ENCODE data around the gene NTN5.
"Not testable (repeated sequence)": the region's sequence is repeated elsewhere in the genome, so short reads cannot be mapped to it uniquely, and the experiment has no call there.

The NTN5 gene

DNA sequence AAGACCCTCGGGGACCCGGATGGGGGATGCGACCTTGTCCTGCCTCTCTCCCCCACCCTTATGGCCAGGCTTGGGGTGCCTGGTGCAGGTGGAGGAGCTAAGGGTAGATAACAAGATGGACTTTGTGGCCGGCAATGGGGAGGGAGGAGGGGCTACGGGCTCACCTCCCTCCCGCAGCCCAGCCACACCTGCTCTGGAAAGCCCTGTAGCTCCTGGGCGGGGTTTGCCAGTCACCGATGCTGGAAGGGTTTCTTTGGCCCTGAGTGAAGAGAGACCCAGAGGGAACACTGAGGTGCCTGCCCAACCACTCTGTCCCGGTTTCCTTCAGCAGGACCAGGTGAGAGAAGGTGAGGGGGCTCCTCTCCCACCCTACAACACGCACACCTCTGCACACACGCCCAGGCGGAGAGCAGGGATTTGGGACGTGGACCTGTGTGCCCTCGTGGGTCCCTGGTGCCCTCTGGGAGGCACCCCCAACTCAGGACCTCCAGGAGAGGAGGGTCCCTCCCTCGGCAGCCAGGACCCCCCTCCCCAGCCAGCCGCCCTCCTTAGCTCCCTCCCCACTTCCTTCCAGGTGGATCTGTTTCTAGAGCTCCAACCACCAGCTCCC lies 23.0 kb upstream of the NTN5 start, which contains the start of gene FUT2:
Gene FUT2, plus strand, starts transcription at position 229 of the 610 bp plus-strand sequence. CDS start 6,986 bp downstream, outside the sequence.
- Histone ChIP-seq H3K9ac (ENCODE audit: low read length) (no peak within 1 kb of the TSS), H3K36me3 (ENCODE audit: insufficient read depth, low read length) (no peaks in the 10 kb centered on the region), H3K27ac (ENCODE audit: low read depth, low read length) (no peak within 1 kb of the TSS), H3K27me3 (ENCODE audit: control insufficient read depth in 1 of 2, insufficient read depth in 2 of 2, low read length in 2 of 2) (peaks cover 0 to 9% of the 10 kb centered on the region in 2 donors), H3K4me1 (ENCODE audit: insufficient read depth, low read length) (no peaks in the 10 kb centered on the region), H3K4me3 (ENCODE audit: low read depth in 1 of 2, low read length in 2 of 2) (no peak within 1 kb of the TSS), H3K9me3 (ENCODE audit: low read length) (no peaks in the 10 kb centered on the region)

DNA sequence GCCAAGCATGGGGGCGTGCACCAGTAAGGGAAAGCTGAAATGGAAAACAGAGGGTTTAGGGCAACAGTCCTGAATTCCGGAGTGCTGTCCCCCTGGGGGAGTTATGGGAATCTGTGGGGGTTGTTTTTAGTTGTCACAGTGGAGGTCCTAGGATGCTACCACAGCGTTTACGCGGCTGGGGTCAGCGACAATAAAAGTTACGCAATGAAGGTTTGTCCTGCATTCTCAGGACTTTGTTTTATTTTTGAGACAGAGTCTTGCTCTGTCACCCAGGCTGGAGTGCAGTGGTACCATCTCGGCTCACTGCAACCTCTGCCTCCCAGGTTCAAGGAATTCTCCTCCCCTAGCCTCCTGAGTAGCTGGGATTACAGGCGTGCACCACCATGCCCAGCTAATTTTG lies 20.8 kb upstream of the NTN5 start:
- not testable (repeated sequence) for H3K9ac ChIP-seq (ENCODE audit: low read length); H3K4me3 ChIP-seq (ENCODE audit: low read depth in 1 of 2, low read length in 2 of 2); H3K27me3 ChIP-seq (ENCODE audit: control insufficient read depth in 1 of 2, insufficient read depth in 2 of 2, low read length in 2 of 2); H3K4me1 ChIP-seq (ENCODE audit: insufficient read depth, low read length); H3K9me3 ChIP-seq (ENCODE audit: low read length); H3K27ac ChIP-seq (ENCODE audit: low read depth, low read length); H3K36me3 ChIP-seq (ENCODE audit: insufficient read depth, low read length)

DNA sequence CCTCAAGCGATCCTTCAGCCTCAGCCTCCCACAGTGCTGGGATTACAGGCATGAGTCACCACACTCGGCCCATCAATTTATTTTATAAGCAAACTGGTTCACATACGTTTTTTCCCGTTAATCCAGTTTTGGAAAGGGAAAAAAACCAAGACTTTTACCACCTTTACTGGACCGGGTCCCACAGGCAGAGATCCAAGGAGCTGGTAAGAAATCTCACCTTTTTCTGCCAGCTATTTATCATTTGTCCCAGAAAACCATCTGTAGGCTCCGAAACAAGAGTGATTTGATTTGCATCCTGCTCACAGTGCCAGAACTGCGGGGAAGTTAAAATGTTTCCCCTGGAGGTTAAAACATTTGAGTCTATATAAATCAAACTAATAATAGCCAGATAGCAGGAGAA lies 16.6 kb upstream of the NTN5 start:
- Histone ChIP-seq H3K4me1 (ENCODE audit: insufficient read depth, low read length) (no peaks in the 10 kb centered on the region), H3K4me3 (ENCODE audit: low read depth in 1 of 2, low read length in 2 of 2) (no peak overlapping the region), H3K27me3 (ENCODE audit: control insufficient read depth in 1 of 2, insufficient read depth in 2 of 2, low read length in 2 of 2) (no peaks in the 10 kb centered on the region), H3K9ac (ENCODE audit: low read length) (no peak overlapping the region), H3K36me3 (ENCODE audit: insufficient read depth, low read length) (no peaks in the 10 kb centered on the region), H3K27ac (ENCODE audit: low read depth, low read length) (no peak overlapping the region), H3K9me3 (ENCODE audit: low read length) (no peaks in the 10 kb centered on the region)

DNA sequence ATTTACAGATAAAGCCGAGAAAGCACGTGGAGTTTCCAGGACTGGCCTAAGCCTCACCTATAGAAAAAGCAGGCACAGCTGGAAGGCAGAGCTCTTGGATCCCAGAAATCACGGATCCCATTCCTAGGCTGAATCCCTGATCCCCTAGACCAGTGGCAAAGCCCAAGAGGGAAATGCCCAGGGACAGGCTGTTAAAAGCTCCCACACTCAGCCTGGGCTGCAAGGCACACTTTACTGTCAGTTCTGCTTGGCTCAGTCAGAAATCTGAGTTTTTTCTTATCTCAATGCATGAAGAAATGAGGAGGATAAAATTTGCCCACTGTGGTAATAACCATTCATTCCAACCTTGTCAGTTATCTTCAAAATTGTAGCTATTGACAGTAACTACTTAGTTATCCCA lies 15.0 kb upstream of the NTN5 start:
- H3K4me1 ChIP-seq (ENCODE audit: insufficient read depth, low read length) = no peaks in the 10 kb centered on the region
- no peaks in the 10 kb centered on the region for H3K36me3 ChIP-seq (ENCODE audit: insufficient read depth, low read length)
- no peak overlapping the region for H3K9ac ChIP-seq (ENCODE audit: low read length)
- H3K4me3 ChIP-seq (ENCODE audit: low read depth in 1 of 2, low read length in 2 of 2) = no peak overlapping the region
- H3K27me3 ChIP-seq (ENCODE audit: control insufficient read depth in 1 of 2, insufficient read depth in 2 of 2, low read length in 2 of 2) = no peaks in the 10 kb centered on the region
- H3K9me3 ChIP-seq (ENCODE audit: low read length) = no peaks in the 10 kb centered on the region
- no peak overlapping the region for H3K27ac ChIP-seq (ENCODE audit: low read depth, low read length)

DNA sequence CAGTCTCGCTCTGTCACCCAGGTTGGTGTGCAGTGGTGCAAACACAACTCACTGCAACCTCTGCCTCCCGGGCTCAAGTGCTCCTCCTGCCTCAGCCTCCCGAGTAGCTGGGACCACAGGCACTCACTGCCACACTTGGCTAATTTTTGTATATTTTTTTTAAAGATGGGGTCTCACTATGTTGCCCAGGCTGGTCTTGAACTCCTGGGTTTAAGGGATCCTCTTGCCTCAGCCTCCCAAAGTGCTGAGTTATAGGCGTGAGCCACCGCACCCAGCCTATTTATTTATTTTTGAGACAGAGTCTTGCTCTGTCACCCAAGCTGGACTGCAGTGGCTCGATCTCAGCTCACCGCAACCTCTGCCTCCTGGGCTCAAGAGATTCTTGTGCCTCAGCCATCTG lies 13.8 kb upstream of the NTN5 start:
- not testable (repeated sequence) for H3K36me3 ChIP-seq (ENCODE audit: insufficient read depth, low read length); H3K27me3 ChIP-seq (ENCODE audit: control insufficient read depth in 1 of 2, insufficient read depth in 2 of 2, low read length in 2 of 2); H3K27ac ChIP-seq (ENCODE audit: low read depth, low read length); H3K4me3 ChIP-seq (ENCODE audit: low read depth in 1 of 2, low read length in 2 of 2); H3K9me3 ChIP-seq (ENCODE audit: low read length); H3K4me1 ChIP-seq (ENCODE audit: insufficient read depth, low read length); H3K9ac ChIP-seq (ENCODE audit: low read length)

DNA sequence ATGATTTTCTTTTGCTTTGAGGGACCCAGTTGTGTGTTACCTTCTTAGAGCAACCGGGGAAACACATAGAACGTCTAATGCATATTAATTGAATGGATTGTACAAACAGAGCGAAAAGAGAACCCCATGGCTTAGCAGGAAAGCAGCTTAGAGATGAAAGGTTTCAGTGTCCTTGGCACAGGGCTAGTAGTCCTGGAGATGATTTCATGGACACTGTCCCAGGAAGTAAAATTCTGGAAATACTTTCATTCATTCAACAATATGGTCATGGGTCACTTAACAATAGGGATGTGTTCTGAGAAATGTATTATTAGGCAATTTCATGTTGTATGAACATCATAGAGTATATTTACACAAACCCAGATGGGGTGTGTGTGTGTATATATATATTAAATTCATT lies 13.3 kb upstream of the NTN5 start:
- H3K9me3 ChIP-seq (ENCODE audit: low read length) = no peaks in the 10 kb centered on the region
- H3K27ac ChIP-seq (ENCODE audit: low read depth, low read length) = no peak overlapping the region
- no peaks in the 10 kb centered on the region for H3K36me3 ChIP-seq (ENCODE audit: insufficient read depth, low read length)
- H3K9ac ChIP-seq (ENCODE audit: low read length) = no peak overlapping the region
- no peaks in the 10 kb centered on the region for H3K27me3 ChIP-seq (ENCODE audit: control insufficient read depth in 1 of 2, insufficient read depth in 2 of 2, low read length in 2 of 2)
- no peak overlapping the region for H3K4me3 ChIP-seq (ENCODE audit: low read depth in 1 of 2, low read length in 2 of 2)
- H3K4me1 ChIP-seq (ENCODE audit: insufficient read depth, low read length) = no peaks in the 10 kb centered on the region

DNA sequence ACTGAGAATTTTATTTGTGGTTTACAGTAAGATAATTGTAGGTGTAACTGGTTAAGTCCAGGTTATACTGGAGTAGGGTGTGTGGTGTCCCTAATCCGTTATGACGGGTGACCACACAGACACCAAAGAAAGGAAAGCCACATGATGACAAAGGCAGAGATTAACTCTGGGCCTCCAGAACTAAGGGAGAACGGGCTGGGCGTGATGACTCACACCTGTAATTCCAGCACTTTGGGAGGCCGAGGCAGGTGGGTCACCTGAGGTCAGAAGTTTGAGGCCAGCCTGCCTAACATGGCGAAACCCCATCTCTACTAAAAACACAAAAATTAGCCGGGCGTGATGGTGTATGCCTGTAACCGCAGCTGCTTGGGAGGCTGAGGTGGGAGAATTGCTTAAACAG lies 12.8 kb upstream of the NTN5 start:
- Histone ChIP-seq H3K27me3 (ENCODE audit: control insufficient read depth in 1 of 2, insufficient read depth in 2 of 2, low read length in 2 of 2) (no peaks in the 10 kb centered on the region), H3K4me3 (ENCODE audit: low read depth in 1 of 2, low read length in 2 of 2) (no peak overlapping the region), H3K9me3 (ENCODE audit: low read length) (no peaks in the 10 kb centered on the region), H3K27ac (ENCODE audit: low read depth, low read length) (no peak overlapping the region), H3K4me1 (ENCODE audit: insufficient read depth, low read length) (no peaks in the 10 kb centered on the region), H3K36me3 (ENCODE audit: insufficient read depth, low read length) (no peaks in the 10 kb centered on the region), H3K9ac (ENCODE audit: low read length) (no peak overlapping the region)

DNA sequence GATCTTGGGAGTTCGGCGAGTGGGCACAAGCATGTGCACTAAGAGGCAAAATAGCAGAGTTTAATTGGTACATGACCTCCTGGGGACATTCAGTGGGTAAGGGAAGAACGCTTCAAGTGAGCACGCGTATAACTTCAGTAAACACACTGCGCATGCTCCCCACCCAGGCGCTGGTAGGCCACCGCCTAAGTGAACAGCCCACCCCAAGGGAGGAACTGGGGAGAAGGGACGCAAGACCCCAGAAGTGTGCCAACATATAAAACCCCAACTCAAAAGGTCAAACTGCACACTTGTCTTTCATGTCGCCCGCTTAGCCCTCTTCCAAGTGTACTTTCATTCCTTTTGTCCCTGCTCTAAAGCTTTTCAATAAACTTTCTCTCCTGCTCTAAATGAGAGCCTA lies 10.5 kb upstream of the NTN5 start:
- Histone ChIP-seq H3K4me3 (ENCODE audit: low read depth in 1 of 2, low read length in 2 of 2) (peak overlapping the region in 1 of 2 donors; percentile 18), H3K4me1 (ENCODE audit: insufficient read depth, low read length) (no peaks in the 10 kb centered on the region), H3K27me3 (ENCODE audit: control insufficient read depth in 1 of 2, insufficient read depth in 2 of 2, low read length in 2 of 2) (no peaks in the 10 kb centered on the region), H3K36me3 (ENCODE audit: insufficient read depth, low read length) (no peaks in the 10 kb centered on the region), H3K9ac (ENCODE audit: low read length) (no peak overlapping the region), H3K9me3 (ENCODE audit: low read length) (no peaks in the 10 kb centered on the region), H3K27ac (ENCODE audit: low read depth, low read length) (no peak overlapping the region)

DNA sequence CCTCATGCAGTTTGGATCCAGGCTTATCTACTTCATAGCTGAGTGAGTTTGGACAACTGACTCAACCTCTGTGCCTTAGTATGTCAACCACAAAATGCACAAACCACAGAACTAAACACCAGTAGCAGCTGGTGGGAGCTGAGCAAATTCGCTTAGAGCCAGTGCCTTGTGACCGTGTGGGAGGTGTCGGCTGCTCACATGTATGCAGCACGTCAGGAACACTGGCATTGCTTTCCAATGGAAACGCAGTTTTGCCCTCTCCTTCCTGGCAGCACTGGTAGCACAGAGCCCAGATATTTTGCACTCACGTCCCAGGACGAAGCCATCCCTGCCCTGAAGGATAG lies 8.3 kb upstream of the NTN5 start:
- H3K4me3 ChIP-seq (ENCODE audit: low read depth in 1 of 2, low read length in 2 of 2) = no peak overlapping the region
- no peaks in the 10 kb centered on the region for H3K4me1 ChIP-seq (ENCODE audit: insufficient read depth, low read length)
- no peaks in the 10 kb centered on the region for H3K36me3 ChIP-seq (ENCODE audit: insufficient read depth, low read length)
- H3K9ac ChIP-seq (ENCODE audit: low read length) = no peak overlapping the region
- no peaks in the 10 kb centered on the region for H3K27me3 ChIP-seq (ENCODE audit: control insufficient read depth in 1 of 2, insufficient read depth in 2 of 2, low read length in 2 of 2)
- no peaks in the 10 kb centered on the region for H3K9me3 ChIP-seq (ENCODE audit: low read length)
- no peak overlapping the region for H3K27ac ChIP-seq (ENCODE audit: low read depth, low read length)

DNA sequence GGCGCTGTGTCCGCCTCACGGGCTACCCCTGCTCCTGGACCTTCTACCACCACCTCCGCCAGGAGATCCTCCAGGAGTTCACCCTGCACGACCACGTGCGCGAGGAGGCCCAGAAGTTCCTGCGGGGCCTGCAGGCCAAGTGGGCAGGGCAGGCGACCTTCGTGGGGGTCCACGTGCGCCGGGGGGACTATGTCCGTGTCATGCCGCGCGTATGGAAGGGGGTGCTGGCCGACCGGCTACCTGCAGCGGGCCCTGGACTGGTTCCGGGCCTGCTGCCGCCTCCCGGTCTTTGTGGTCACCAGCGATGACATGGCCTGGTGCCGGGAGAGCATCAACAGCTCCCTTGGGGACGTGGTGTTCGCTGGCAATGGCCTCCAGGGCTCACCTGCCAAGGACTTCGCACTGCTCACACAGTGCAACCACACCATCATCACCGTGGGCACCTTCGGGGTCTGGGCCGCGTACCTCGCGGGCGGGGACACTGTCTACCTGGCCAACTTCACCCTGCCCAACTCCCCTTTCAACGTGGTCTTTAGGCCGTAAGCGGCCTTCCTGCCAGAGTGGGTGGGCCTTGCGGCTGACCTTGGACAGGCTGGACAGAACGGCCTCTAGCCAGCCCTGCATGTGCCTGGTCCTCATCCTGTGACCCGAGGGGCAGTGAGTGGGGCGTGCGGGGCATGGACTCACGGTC lies 7.8 kb upstream of the NTN5 start:
- Histone ChIP-seq H3K9me3 (ENCODE audit: low read length) (no peaks in the 10 kb centered on the region), H3K27me3 (ENCODE audit: control insufficient read depth in 1 of 2, insufficient read depth in 2 of 2, low read length in 2 of 2) (no peaks in the 10 kb centered on the region), H3K36me3 (ENCODE audit: insufficient read depth, low read length) (no peaks in the 10 kb centered on the region), H3K27ac (ENCODE audit: low read depth, low read length) (no peak overlapping the region), H3K9ac (ENCODE audit: low read length) (no peak overlapping the region), H3K4me3 (ENCODE audit: low read depth in 1 of 2, low read length in 2 of 2) (no peak overlapping the region), H3K4me1 (ENCODE audit: insufficient read depth, low read length) (peaks cover 2% of the 10 kb centered on the region)

DNA sequence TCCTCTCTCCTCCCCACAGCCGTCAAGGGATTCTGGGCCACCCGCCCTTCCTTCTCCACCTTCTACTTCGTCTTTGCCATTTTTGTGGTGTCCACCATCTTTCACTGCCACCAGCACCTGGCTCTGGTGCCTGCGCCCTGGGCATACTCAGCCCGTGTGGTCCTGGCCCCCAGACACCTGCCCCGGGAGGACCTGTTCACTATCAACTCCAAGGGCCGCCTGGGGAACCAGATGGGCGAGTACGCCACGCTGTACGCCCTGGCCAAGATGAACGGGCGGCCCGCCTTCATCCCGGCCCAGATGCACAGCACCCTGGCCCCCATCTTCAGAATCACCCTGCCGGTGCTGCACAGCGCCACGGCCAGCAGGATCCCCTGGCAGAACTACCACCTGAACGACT lies 7.2 kb upstream of the NTN5 start:
- H3K36me3 ChIP-seq (ENCODE audit: insufficient read depth, low read length); H3K9me3 ChIP-seq (ENCODE audit: low read length); H3K27ac ChIP-seq (ENCODE audit: low read depth, low read length); H3K4me1 ChIP-seq (ENCODE audit: insufficient read depth, low read length); H3K9ac ChIP-seq (ENCODE audit: low read length); H3K4me3 ChIP-seq (ENCODE audit: low read depth in 1 of 2, low read length in 2 of 2); H3K27me3 ChIP-seq (ENCODE audit: control insufficient read depth in 1 of 2, insufficient read depth in 2 of 2, low read length in 2 of 2): not testable (repeated sequence)

DNA sequence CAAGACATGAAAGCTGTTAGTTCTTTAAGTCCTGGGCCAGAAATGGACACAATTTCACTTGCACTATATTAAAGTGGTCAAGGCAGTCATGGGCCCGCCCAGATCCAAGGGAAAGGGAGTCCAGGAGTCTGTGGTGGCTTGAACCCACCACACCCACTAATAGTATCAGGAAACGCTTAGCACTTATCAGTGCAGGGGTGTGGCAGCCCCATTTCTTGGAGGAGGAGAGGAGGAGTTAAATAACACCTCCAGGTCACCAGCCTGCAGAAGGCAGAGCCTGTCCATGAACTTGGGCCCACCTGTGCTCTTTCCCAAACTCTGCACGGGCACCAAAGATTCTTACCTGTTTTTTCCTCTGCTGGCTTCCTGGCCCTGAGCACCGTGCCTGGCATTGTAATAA lies 5.4 kb upstream of the NTN5 start:
- H3K27ac ChIP-seq (ENCODE audit: low read depth, low read length) = no peak overlapping the region

More for the DNA sequence above, 5.4 kb upstream of the NTN5 start:
- Histone ChIP-seq H3K4me3 (ENCODE audit: low read depth in 1 of 2, low read length in 2 of 2) (no peak overlapping the region), H3K27me3 (ENCODE audit: control insufficient read depth in 1 of 2, insufficient read depth in 2 of 2, low read length in 2 of 2) (no peaks in the 10 kb centered on the region), H3K36me3 (ENCODE audit: insufficient read depth, low read length) (no peaks in the 10 kb centered on the region), H3K9ac (ENCODE audit: low read length) (no peak overlapping the region), H3K9me3 (ENCODE audit: low read length) (no peaks in the 10 kb centered on the region), H3K4me1 (ENCODE audit: insufficient read depth, low read length) (peaks cover 10% of the 10 kb centered on the region)
